NB4 (cell line): ENCODE measurements around the gene ZNF587.
"Not testable (repeated sequence)": the region's sequence is repeated elsewhere in the genome, so short reads cannot be mapped to it uniquely, and the experiment has no call there.

Source experiments
- DNase-seq: peaks from one replicate; pipeline ENCODE4 v3.0.0; 2010; ENCODE audit warnings: low read depth
- H3K4me3 ChIP-seq: one replicate; pipeline ENCODE4 v1.5.1; 2011; ENCODE audit warnings: mild to moderate bottlenecking, low read depth, low read length, moderate library complexity
- CTCF ChIP-seq: IDR thresholded peaks from one replicate; pipeline ENCODE4 v1.5.1; 2012; ENCODE audit warnings: low read depth, low read length
- MAX ChIP-seq: IDR thresholded peaks from 2 replicates; pipeline ENCODE4 v1.6.1; 2011; ENCODE audit warnings: low read depth, low read length
- MYC ChIP-seq: IDR thresholded peaks from 2 replicates; pipeline ENCODE4 v1.6.1; 2011; ENCODE audit warnings: low read depth, low read length
- POLR2A ChIP-seq: IDR thresholded peaks from 2 replicates; pipeline ENCODE4 v1.6.1; 2011; ENCODE audit warnings: mild to moderate bottlenecking; ENCODE audit not compliant: insufficient read length; ENCODE audit errors: extremely low read depth

Gene ZNF587

GRCh38 chr19:57849666-57850473 is at the start of gene ZNF587:
ZNF587 (plus strand) TSS chr19:57849859; CDS start chr19:57850039, 180 bp downstream.
- TF ChIP-seq MYC = peak; percentile 43; the same call in 1 of the 2 replicates
- TF ChIP-seq MAX = peak; percentile 56
- DNase-seq = peak; percentile 79
- peak within 1 kb of the TSS; percentile 81 for H3K4me3 ChIP-seq

GRCh38 chr19:57800696-57801095 is 49.0 kb upstream of the ZNF587 start:
- no peak for DNase-seq
- no peak overlapping the region for H3K4me3 ChIP-seq
- TF ChIP-seq CTCF = no peak
- no peak for TF ChIP-seq MAX
- TF ChIP-seq MYC = no peak
- TF ChIP-seq POLR2A = no peak

- no peak for TF ChIP-seq MAX
- no peak for DNase-seq
- no peak overlapping the region for H3K4me3 ChIP-seq
Observed at GRCh38 chr19:57802269-57802668, 47.4 kb upstream of the ZNF587 start.

GRCh38 chr19:57803265-57803593 is 46.4 kb upstream of the ZNF587 start:
- TF ChIP-seq POLR2A = no peak
- TF ChIP-seq MYC = no peak
- no peak for TF ChIP-seq CTCF
- no peak for TF ChIP-seq MAX
- no peak overlapping the region for H3K4me3 ChIP-seq
- no peak for DNase-seq

- no peak for TF ChIP-seq POLR2A
- TF ChIP-seq MAX = no peak
- no peak for TF ChIP-seq MYC
- TF ChIP-seq CTCF = no peak
- no peak for DNase-seq
- H3K4me3 ChIP-seq = no peak overlapping the region
Observed at GRCh38 chr19:57803594-57804325, 45.9 kb upstream of the ZNF587 start.

GRCh38 chr19:57807541-57807940 is 42.1 kb upstream of the ZNF587 start:
- no peak overlapping the region for H3K4me3 ChIP-seq
- TF ChIP-seq POLR2A = no peak
- no peak for TF ChIP-seq CTCF
- TF ChIP-seq MYC = no peak
- no peak for TF ChIP-seq MAX
- DNase-seq = no peak

- DNase-seq, H3K4me3 ChIP-seq: not testable (repeated sequence)
Observed at GRCh38 chr19:57810410-57811295, 39.0 kb upstream of the ZNF587 start.
